Glutamatergic neuron (in vitro differentiated cells): ENCODE data around the gene NRG3. TPM values are rescaled to one million over a fixed set of nuclear protein-coding genes. Genes with fewer than 3 reads are reported as not detected.
"Not testable (repeated sequence)": the region's sequence is repeated elsewhere in the genome, so short reads cannot be mapped to it uniquely, and the experiment has no call there.

Source experiments
- DNase-seq: peaks from one replicate; pipeline ENCODE4 v3.0.0; 2022
- H3K27ac Mint-ChIP-seq: one replicate; pipeline ENCODE4 v1.8.0; 2020; ENCODE audit warnings: mild to moderate bottlenecking, mixed read lengths, inconsistent platforms; ENCODE audit not compliant: unreplicated experiment
- H3K27me3 Mint-ChIP-seq: one replicate; pipeline ENCODE4 v1.8.0; 2020; ENCODE audit warnings: mild to moderate bottlenecking, moderate library complexity, mixed read lengths, inconsistent platforms; ENCODE audit not compliant: unreplicated experiment
- H3K36me3 Mint-ChIP-seq: one replicate; pipeline ENCODE4 v1.8.0; 2020; ENCODE audit warnings: mild to moderate bottlenecking, mixed read lengths, inconsistent platforms; ENCODE audit not compliant: unreplicated experiment
- H3K4me1 Mint-ChIP-seq: one replicate; pipeline ENCODE4 v1.8.0; 2020; ENCODE audit warnings: mild to moderate bottlenecking, low read depth, mixed read lengths, inconsistent platforms; ENCODE audit not compliant: unreplicated experiment
- H3K4me3 Mint-ChIP-seq: one replicate; pipeline ENCODE4 v1.8.0; 2020; ENCODE audit warnings: mild to moderate bottlenecking, mixed read lengths, inconsistent platforms; ENCODE audit not compliant: unreplicated experiment
- H3K9me3 Mint-ChIP-seq: one replicate; pipeline ENCODE4 v1.8.0; 2020; ENCODE audit warnings: mild to moderate bottlenecking, moderate library complexity, mixed read lengths, inconsistent platforms; ENCODE audit not compliant: unreplicated experiment
- total RNA-seq: library from RNA; stranded (reverse); fragmentation: NEBNext Ultra II Directional; extraction: Animal tissue kit (Norgen Biotek cat#: 25700); gene quantifications from one replicate; pipeline ENCODE4 v1.2.1, GENCODE V29; 2021; ENCODE audit not compliant: unreplicated experiment
- TF ChIP-seq, protein P1 (sequence below): fragments of 200-600 bp; sonication (generic); IDR thresholded peaks from one replicate; pipeline ENCODE4 v1.5.0; 2021; ENCODE audit not compliant: partially characterized antibody, unreplicated experiment

NRG3 gene
- total RNA-seq, 1 donor from 2014 or later: 3.2 TPM

DNA sequence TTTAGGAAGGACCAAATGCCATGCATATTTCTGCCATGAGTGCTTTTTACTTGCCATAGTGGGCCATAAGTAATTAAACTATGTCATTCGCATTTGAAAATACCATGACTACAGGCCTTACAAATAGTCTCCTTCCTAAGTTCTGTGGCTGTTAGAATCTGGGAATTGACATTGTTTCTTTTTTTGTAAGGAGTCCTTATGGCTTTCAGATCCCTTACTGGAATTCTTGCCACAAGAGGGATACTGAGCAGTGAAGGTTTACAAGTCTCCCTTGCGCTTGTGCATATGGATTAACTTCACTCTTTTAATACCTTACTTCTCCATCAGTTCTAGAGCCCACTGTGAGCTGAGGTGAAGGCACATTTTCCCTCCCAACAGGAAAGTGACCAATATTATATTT, 166.0 kb downstream of the NRG3 start:
- TF ChIP-seq, protein P1, sequence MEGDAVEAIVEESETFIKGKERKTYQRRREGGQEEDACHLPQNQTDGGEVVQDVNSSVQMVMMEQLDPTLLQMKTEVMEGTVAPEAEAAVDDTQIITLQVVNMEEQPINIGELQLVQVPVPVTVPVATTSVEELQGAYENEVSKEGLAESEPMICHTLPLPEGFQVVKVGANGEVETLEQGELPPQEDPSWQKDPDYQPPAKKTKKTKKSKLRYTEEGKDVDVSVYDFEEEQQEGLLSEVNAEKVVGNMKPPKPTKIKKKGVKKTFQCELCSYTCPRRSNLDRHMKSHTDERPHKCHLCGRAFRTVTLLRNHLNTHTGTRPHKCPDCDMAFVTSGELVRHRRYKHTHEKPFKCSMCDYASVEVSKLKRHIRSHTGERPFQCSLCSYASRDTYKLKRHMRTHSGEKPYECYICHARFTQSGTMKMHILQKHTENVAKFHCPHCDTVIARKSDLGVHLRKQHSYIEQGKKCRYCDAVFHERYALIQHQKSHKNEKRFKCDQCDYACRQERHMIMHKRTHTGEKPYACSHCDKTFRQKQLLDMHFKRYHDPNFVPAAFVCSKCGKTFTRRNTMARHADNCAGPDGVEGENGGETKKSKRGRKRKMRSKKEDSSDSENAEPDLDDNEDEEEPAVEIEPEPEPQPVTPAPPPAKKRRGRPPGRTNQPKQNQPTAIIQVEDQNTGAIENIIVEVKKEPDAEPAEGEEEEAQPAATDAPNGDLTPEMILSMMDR: no peak
- H3K9me3 Mint-ChIP-seq: no peaks in the 10 kb centered on the region
- H3K4me3 Mint-ChIP-seq: no peak overlapping the region
- DNase-seq: no peak
- H3K27me3 Mint-ChIP-seq: no peaks in the 10 kb centered on the region
- H3K4me1 Mint-ChIP-seq: peaks cover 2% of the 10 kb centered on the region
- H3K27ac Mint-ChIP-seq: no peak overlapping the region
- H3K36me3 Mint-ChIP-seq: no peaks in the 10 kb centered on the region

DNA sequence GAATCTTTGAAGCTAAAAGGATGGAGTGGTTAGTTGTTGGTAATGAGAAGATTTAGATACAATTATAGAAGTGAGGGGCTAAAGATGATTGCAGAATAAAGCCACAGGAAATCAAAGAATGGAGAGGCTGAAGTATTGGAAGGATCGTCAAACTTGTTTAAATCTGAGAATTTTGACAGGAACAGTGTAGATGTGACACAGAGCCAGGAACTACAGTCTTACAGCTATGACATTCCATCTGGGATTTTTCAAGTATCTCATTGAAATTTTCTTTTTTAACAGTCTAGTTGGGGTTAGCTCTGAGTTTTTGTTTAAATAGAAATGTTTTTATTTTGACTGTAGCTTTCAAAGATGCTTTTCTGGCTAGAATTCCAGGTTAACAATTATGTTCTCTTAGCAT, 181.4 kb downstream of the NRG3 start:
- no peak for DNase-seq
- Mint-ChIP-seq H3K4me3 (no peak overlapping the region), H3K27me3 (no peaks in the 10 kb centered on the region), H3K27ac (no peak overlapping the region), H3K4me1 (no peaks in the 10 kb centered on the region), H3K36me3 (no peaks in the 10 kb centered on the region), H3K9me3 (no peaks in the 10 kb centered on the region)
- TF ChIP-seq, protein P1: no peak

DNA sequence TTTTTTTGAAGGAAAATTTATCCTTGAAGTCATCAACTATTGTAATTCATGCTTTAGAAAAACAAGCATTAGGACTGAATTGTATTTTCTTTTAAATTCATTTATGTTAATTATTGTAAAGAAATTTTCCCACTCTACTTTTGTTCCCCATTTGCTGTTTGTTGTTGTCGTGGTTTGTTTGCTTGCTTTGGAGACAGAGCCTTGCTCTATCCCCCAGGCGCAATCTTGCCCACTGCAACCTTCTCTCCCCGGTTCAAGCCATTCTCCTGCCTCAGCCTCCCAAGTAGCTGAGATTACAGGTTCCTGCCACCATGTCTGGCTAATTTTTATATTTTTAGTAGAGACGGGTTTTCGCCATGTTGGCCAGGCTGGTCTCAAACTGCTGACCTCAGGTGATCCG, 192.2 kb downstream of the NRG3 start:
- not testable (repeated sequence) for H3K4me1 Mint-ChIP-seq, H3K9me3 Mint-ChIP-seq, H3K4me3 Mint-ChIP-seq, H3K36me3 Mint-ChIP-seq, H3K27ac Mint-ChIP-seq, H3K27me3 Mint-ChIP-seq, DNase-seq

DNA sequence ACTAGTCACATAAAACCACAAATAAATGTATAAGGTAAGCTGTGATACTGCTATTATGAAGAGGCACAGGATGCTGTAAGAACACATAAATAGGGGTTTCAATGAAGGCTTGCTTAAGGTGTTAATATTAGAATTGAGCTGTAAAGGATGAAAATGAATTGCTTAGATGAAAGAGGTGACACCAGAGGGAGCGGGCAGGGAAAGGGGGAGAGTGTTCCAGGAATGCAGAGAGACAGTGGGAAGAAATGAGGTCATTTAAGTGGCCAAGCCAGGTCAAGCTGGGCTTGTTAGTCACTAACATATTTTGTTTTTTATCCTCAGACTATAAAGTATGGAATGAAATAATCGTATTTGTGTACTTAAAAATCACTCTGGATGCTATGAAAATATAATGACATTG, 193.5 kb downstream of the NRG3 start:
- Mint-ChIP-seq H3K4me3 (no peak overlapping the region), H3K27me3 (no peaks in the 10 kb centered on the region), H3K4me1 (no peaks in the 10 kb centered on the region), H3K36me3 (no peaks in the 10 kb centered on the region), H3K27ac (no peak overlapping the region), H3K9me3 (no peaks in the 10 kb centered on the region)
- no peak for DNase-seq
- TF ChIP-seq, protein P1: no peak

DNA sequence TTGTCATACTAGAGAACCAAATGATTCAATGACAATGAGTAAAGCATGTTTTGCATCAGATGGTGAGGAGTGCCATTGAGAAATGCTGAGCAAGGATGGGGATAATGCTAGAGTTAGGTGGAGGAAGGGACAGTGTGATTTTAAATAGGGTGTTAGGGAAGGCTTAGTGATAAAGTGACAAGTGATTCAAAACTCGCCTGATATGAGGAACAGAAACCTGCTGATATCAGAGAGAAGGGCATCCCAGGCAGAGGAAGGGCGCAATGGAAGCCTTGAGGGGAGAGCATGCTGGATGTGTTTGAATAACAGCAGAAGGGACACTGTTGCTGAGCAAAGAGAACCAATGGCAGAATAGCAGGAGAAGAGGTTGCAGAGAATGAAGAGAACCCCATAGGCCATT, 196.2 kb downstream of the NRG3 start:
- Mint-ChIP-seq H3K9me3 (no peaks in the 10 kb centered on the region), H3K36me3 (no peaks in the 10 kb centered on the region), H3K4me3 (no peak overlapping the region), H3K4me1 (no peaks in the 10 kb centered on the region), H3K27ac (no peak overlapping the region), H3K27me3 (no peaks in the 10 kb centered on the region)
- no peak for DNase-seq
- TF ChIP-seq, protein P1: no peak

DNA sequence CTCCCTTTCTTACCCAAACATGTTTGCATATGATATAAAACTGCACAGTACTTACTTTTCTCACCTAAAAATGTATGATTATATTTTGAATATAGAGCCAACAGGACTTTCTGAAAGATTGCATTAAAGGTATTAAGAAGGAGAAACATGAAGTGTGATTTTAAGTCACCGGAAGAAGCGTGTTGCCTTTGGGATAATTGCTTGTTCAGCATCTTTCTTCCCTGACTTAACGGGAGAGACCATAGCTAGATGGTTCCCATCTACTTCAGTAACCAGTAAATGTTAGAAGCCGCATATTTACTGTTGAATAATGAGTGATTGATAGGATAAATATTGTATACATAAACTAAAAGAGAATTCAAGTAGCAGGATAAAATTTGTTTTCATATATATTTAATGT, 197.1 kb downstream of the NRG3 start:
- Mint-ChIP-seq H3K36me3 (no peaks in the 10 kb centered on the region), H3K27me3 (no peaks in the 10 kb centered on the region), H3K9me3 (no peaks in the 10 kb centered on the region), H3K4me1 (no peaks in the 10 kb centered on the region), H3K27ac (no peak overlapping the region), H3K4me3 (no peak overlapping the region)
- TF ChIP-seq, protein P1: no peak
- DNase-seq: no peak
